Endometrium (tissue), 2 donors: ENCODE measurements around the gene SLC4A9.
"Not testable (repeated sequence)": the region's sequence is repeated elsewhere in the genome, so short reads cannot be mapped to it uniquely, and the experiment has no call there.

Source experiments
- FAIRE-seq: peaks from 2 replicates; lab custom pipeline; 2012; peaks lifted over from hg19 to GRCh38; lab: Jason Lieb, UNC
- donor health status: control.
- donor health status: control.

Gene SLC4A9

GRCh38 chr5:140339636-140340035 lies 20.4 kb upstream of the SLC4A9 start:
- no peak for FAIRE-seq

GRCh38 chr5:140340605-140341121 lies 19.3 kb upstream of the SLC4A9 start:
- FAIRE-seq, result no peak

GRCh38 chr5:140341591-140341990 lies 18.4 kb upstream of the SLC4A9 start:
- FAIRE-seq, result no peak

GRCh38 chr5:140342287-140342686 lies 17.7 kb upstream of the SLC4A9 start:
- FAIRE-seq, result no peak

GRCh38 chr5:140342896-140343295 lies 17.1 kb upstream of the SLC4A9 start:
- no peak for FAIRE-seq

GRCh38 chr5:140343849-140344248 lies 16.1 kb upstream of the SLC4A9 start:
- not testable (repeated sequence) for FAIRE-seq

- FAIRE-seq, result no peak
Observed at GRCh38 chr5:140344683-140345423, 15.1 kb upstream of the SLC4A9 start.

- FAIRE-seq, result no peak
Observed at GRCh38 chr5:140345919-140346347, 14.1 kb upstream of the SLC4A9 start.

GRCh38 chr5:140346348-140347221 lies 13.4 kb upstream of the SLC4A9 start, which contains the start of gene HBEGF:
Gene HBEGF, minus strand, starts transcription at chr5:140346603. Its CDS starts 275 bp downstream, at chr5:140346328.
- no peak for FAIRE-seq

GRCh38 chr5:140347360-140347759 lies 12.6 kb upstream of the SLC4A9 start:
- no peak for FAIRE-seq

- no peak for FAIRE-seq
Observed at GRCh38 chr5:140348104-140348503, 11.9 kb upstream of the SLC4A9 start.

- FAIRE-seq, result no peak
Observed at GRCh38 chr5:140349244-140349643, 10.8 kb upstream of the SLC4A9 start.

- FAIRE-seq, result no peak
Observed at GRCh38 chr5:140351609-140352334, 8.2 kb upstream of the SLC4A9 start.

GRCh38 chr5:140355546-140355945 lies 4.4 kb upstream of the SLC4A9 start:
- no peak for FAIRE-seq

- no peak for FAIRE-seq
Observed at GRCh38 chr5:140356853-140357725, 2.9 kb upstream of the SLC4A9 start.

- FAIRE-seq, result no peak
Observed at GRCh38 chr5:140357726-140358093, 2.3 kb upstream of the SLC4A9 start.

- no peak for FAIRE-seq
Observed at GRCh38 chr5:140358738-140359310, 1.2 kb upstream of the SLC4A9 start.

- no peak for FAIRE-seq
Observed at GRCh38 chr5:140360681-140361479, 886 bp downstream of the SLC4A9 start.

- no peak for FAIRE-seq
Observed at GRCh38 chr5:140361901-140362300, 1.9 kb downstream of the SLC4A9 start.

- FAIRE-seq, result no peak
Observed at GRCh38 chr5:140362311-140362710, 2.3 kb downstream of the SLC4A9 start.
